Measurements from ENCODE around the gene ATP2C2. TPM values are rescaled to one million over a fixed set of nuclear protein-coding genes. Genes with fewer than 3 reads are reported as not detected.
"Not testable (repeated sequence)": the region's sequence is repeated elsewhere in the genome, so short reads cannot be mapped to it uniquely, and the experiment has no call there.

The ATP2C2 gene
- total and polyA plus RNA-seq, 4 donors = 0.49 to 4.3 TPM; not detected in 2

DNA sequence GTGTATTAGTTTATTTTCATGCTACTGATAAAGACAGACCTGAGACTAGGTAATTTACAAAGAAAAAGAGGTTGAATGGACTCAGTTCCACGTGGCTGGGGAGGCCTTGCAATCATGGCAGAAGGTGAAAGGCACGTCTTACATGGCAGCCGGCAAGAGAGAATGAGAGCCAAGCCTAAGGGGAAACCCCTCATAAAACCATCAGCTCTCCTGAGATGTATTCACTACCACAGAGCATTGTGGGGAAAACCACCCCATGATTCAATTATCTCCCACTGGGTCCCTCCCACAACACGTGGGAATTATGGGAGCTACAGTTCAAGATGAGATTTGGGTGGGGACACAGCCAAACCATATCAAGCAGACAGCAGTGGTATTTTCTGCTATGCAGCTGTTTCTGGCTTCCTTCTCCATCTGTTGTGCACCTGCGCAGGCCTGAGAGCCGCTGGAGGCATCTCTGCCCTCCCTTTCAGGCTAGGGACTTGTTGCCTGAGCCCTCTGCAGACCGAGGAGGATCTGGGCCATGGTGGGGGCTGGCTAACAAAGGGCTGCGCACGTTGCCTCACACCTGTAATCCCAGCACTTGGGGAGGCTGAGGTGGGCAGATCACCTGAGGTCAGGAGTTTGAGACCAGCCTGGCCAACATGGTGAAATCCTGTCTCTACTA is 82.8 kb downstream of the ATP2C2 start:
- WGBS, 2 donors = 86% methylated on average over 9 of the region's 9 CpGs
- H3K9me3 ChIP-seq (ENCODE audit: control insufficient read depth, low read length); H3K27me3 ChIP-seq (ENCODE audit: control insufficient read depth in 1 of 2, insufficient read depth in 2 of 2, low read length in 1 of 2); ATAC-seq (ENCODE audit: low FRiP score); H3K27ac ChIP-seq (ENCODE audit: low read depth in 1 of 2, low read length in 2 of 2); H3K4me1 ChIP-seq (ENCODE audit: control insufficient read depth in 1 of 2, insufficient read depth in 2 of 2, low read length in 2 of 2); H3K36me3 ChIP-seq (ENCODE audit: control insufficient read depth in 1 of 2, insufficient read depth in 2 of 2, low read length in 1 of 2); intact Hi-C loops (cut with DNase I); H3K4me3 ChIP-seq (ENCODE audit: low read length in 2 of 2); DNase-seq: not testable (repeated sequence)

DNA sequence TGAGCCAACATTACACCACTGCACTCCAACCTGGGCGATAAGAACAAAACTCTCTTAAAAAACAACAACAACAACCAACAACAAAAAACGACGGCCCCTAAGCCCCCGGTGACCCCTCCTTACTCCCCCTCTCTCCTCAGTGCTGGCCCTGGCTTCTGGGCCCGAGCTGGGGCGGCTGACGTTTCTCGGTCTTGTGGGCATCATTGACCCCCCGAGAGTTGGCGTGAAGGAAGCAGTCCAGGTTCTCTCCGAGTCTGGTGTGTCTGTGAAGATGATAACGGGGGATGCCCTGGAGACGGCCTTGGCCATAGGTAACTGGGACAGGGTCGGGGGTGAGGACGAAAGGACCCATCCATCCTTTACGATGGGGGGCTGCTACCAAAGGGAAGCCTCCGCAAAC is 83.4 kb downstream of the ATP2C2 start:
- Histone ChIP-seq H3K36me3 (ENCODE audit: control insufficient read depth in 1 of 2, insufficient read depth in 2 of 2, low read length in 1 of 2) (no peaks in the 10 kb centered on the region), H3K4me3 (ENCODE audit: low read length in 2 of 2) (no peak overlapping the region), H3K9me3 (ENCODE audit: control insufficient read depth, low read length) (no peaks in the 10 kb centered on the region), H3K27me3 (ENCODE audit: control insufficient read depth in 1 of 2, insufficient read depth in 2 of 2, low read length in 1 of 2) (peaks cover 0 to 3% of the 10 kb centered on the region in 2 donors), H3K27ac (ENCODE audit: low read depth in 1 of 2, low read length in 2 of 2) (no peak overlapping the region), H3K4me1 (ENCODE audit: control insufficient read depth in 1 of 2, insufficient read depth in 2 of 2, low read length in 2 of 2) (no peaks in the 10 kb centered on the region)
- WGBS, 2 donors = 76 to 79% methylated on average over 17 of the region's 17 CpGs
- DNase-seq (peak in 1 of 2 donors; percentile 26), ATAC-seq (ENCODE audit: low FRiP score) (no peak)
- intact Hi-C loops (cut with DNase I) = no loop called here

DNA sequence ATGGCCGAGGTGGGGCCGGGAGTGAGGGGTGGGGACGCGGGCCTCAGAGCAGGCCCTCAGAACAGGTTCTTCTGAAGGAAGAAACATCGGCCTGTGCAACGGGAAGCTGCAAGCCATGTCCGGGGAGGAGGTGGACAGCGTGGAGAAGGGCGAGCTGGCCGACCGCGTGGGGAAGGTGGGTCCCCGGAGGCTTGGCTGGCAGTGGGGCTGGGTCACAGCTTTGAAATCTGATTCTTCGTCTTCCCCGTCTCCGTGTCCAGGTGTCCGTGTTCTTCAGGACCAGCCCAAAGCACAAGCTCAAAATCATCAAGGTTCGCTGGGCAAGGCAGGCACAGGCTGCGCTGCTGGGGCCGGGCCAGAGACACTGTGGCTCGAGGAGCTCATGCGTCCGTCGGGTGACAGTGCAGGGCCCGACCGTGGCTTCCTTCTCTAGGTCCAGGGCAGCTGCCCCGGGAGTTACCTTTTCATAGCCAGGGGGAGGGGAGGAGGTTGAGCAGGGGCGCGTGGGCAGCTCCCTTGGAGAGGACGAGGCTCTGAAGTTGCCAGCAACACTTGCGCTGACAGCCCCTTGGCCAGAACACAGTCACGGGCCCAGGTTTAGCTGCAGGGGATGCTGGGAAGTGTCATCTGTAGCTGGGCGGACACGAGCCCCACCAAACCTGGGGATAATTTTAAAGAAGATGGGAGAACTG is 84.9 kb downstream of the ATP2C2 start:
- H3K27ac ChIP-seq (ENCODE audit: low read depth in 1 of 2, low read length in 2 of 2) = no peak overlapping the region
- no peaks in the 10 kb centered on the region for H3K9me3 ChIP-seq (ENCODE audit: control insufficient read depth, low read length)
- no peaks in the 10 kb centered on the region for H3K36me3 ChIP-seq (ENCODE audit: control insufficient read depth in 1 of 2, insufficient read depth in 2 of 2, low read length in 1 of 2)
- 68 to 71% methylated on average over 34 of the region's 34 CpGs for WGBS, 2 donors
- no peaks in the 10 kb centered on the region for H3K4me1 ChIP-seq (ENCODE audit: control insufficient read depth in 1 of 2, insufficient read depth in 2 of 2, low read length in 2 of 2)
- peaks cover 0 to 3% of the 10 kb centered on the region in 2 donors for H3K27me3 ChIP-seq (ENCODE audit: control insufficient read depth in 1 of 2, insufficient read depth in 2 of 2, low read length in 1 of 2)
- DNase-seq = peak in 1 of 2 donors; percentile 62
- intact Hi-C loops (cut with DNase I) = no loop called here
- ATAC-seq (ENCODE audit: low FRiP score) = no peak
- H3K4me3 ChIP-seq (ENCODE audit: low read length in 2 of 2) = no peak overlapping the region

DNA sequence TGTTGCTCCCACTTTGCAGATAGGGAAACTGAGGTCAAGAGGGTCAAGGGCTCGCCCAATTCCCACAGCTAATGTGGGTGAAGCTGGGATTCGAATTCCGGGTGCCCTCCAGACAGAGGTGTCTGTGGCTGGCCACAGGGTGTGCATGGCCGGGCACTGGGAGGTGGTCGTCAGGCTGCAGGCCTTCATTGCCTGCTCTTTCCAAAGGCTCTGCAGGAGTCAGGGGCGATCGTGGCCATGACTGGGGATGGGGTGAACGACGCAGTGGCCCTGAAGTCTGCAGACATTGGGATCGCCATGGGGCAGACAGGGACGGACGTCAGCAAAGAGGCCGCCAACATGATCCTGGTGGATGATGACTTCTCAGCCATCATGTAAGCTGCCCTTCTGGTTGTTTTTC is 86.3 kb downstream of the ATP2C2 start:
- intact Hi-C loops (cut with DNase I) = no loop called here
- DNase-seq (peak in 1 of 2 donors; percentile 25), ATAC-seq (ENCODE audit: low FRiP score) (no peak)
- 94 to 96% methylated on average over 13 of the region's 13 CpGs for WGBS, 2 donors
- Histone ChIP-seq H3K4me3 (ENCODE audit: low read length in 2 of 2) (no peak overlapping the region), H3K9me3 (ENCODE audit: control insufficient read depth, low read length) (no peaks in the 10 kb centered on the region), H3K27ac (ENCODE audit: low read depth in 1 of 2, low read length in 2 of 2) (no peak overlapping the region), H3K36me3 (ENCODE audit: control insufficient read depth in 1 of 2, insufficient read depth in 2 of 2, low read length in 1 of 2) (no peaks in the 10 kb centered on the region), H3K4me1 (ENCODE audit: control insufficient read depth in 1 of 2, insufficient read depth in 2 of 2, low read length in 2 of 2) (no peaks in the 10 kb centered on the region), H3K27me3 (ENCODE audit: control insufficient read depth in 1 of 2, insufficient read depth in 2 of 2, low read length in 1 of 2) (peaks cover 0 to 3% of the 10 kb centered on the region in 2 donors)

DNA sequence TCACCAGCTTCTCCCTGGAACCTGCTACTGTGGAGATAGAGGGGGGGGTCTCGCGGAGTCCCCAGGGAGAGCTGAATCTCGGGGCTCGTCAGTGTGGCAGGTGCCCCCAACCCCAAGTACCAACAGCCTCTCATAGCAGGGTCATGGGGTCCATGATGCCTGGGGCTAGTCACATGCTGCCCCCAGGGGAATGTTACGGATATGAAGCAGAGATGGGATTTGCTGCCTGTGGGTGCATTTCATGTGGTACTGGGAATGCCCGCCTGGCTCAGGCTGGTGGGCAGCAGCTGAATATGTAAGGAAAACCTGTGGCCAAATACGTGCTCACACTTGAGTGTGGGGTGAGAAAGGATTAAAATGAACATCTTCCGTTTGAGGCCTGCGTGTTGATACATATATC is 86.7 kb downstream of the ATP2C2 start:
- WGBS, 2 donors = 90 to 92% methylated on average over 9 of the region's 9 CpGs
- no peak for ATAC-seq (ENCODE audit: low FRiP score)
- Histone ChIP-seq H3K36me3 (ENCODE audit: control insufficient read depth in 1 of 2, insufficient read depth in 2 of 2, low read length in 1 of 2) (no peaks in the 10 kb centered on the region), H3K4me1 (ENCODE audit: control insufficient read depth in 1 of 2, insufficient read depth in 2 of 2, low read length in 2 of 2) (no peaks in the 10 kb centered on the region), H3K4me3 (ENCODE audit: low read length in 2 of 2) (no peak overlapping the region), H3K9me3 (ENCODE audit: control insufficient read depth, low read length) (no peaks in the 10 kb centered on the region), H3K27me3 (ENCODE audit: control insufficient read depth in 1 of 2, insufficient read depth in 2 of 2, low read length in 1 of 2) (peaks cover 0 to 3% of the 10 kb centered on the region in 2 donors), H3K27ac (ENCODE audit: low read depth in 1 of 2, low read length in 2 of 2) (no peak overlapping the region)
- intact Hi-C loops (cut with DNase I) = no loop called here
- peak in 1 of 2 donors; percentile 31 for DNase-seq

DNA sequence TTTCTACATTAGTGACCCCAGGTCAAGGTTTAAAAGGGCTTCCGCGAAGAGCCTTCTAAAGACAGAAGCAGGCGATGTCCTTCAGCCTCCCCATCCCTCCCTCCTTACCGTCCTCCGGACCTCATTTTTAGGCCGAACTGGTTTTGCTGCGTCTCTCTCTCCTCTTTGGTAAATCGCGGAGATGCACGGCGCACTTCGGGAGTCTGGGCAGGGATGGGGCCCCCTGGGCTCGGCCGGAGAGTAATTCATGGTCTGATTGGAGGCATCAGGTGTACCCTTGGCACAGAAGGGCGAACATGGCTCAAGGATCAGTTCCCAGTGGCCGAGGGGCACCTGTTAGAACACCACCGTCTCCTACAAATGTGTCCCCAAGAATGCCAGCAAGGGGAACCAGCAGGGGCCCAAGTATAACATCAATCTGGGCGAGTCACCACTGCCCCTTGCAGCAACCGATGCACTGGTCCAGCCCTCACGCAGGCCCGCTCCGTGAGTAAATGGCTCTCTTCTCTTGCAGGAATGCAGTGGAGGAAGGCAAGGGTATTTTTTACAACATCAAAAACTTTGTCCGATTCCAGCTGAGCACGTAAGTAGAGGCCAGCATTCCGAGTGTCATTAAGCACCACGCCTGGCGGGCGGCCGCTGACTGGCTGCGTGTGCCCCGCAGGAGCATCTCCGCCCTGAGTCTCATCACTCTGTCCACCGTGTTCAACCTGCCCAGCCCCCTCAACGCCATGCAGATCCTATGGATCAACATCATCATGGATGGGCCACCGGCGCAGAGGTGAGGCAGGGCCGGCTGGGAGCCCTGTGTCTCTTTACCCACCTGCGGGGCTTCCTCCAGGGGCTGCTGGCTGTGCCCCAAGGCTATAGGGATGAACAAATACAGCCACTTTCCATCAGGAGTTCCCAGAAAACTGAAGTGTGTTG is 90.5 kb downstream of the ATP2C2 start:
- Histone ChIP-seq H3K36me3 (ENCODE audit: control insufficient read depth in 1 of 2, insufficient read depth in 2 of 2, low read length in 1 of 2) (no peaks in the 10 kb centered on the region), H3K4me3 (ENCODE audit: low read length in 2 of 2) (no peak overlapping the region), H3K27ac (ENCODE audit: low read depth in 1 of 2, low read length in 2 of 2) (no peak overlapping the region), H3K4me1 (ENCODE audit: control insufficient read depth in 1 of 2, insufficient read depth in 2 of 2, low read length in 2 of 2) (no peaks in the 10 kb centered on the region), H3K27me3 (ENCODE audit: control insufficient read depth in 1 of 2, insufficient read depth in 2 of 2, low read length in 1 of 2) (no peaks in the 10 kb centered on the region), H3K9me3 (ENCODE audit: control insufficient read depth, low read length) (no peaks in the 10 kb centered on the region)
- DNase-seq (peak in 1 of 2 donors; percentile 57), ATAC-seq (ENCODE audit: low FRiP score) (no peak)
- intact Hi-C loops (cut with DNase I) = no loop called here
- 91 to 92% methylated on average over 38 of the region's 38 CpGs for WGBS, 2 donors

DNA sequence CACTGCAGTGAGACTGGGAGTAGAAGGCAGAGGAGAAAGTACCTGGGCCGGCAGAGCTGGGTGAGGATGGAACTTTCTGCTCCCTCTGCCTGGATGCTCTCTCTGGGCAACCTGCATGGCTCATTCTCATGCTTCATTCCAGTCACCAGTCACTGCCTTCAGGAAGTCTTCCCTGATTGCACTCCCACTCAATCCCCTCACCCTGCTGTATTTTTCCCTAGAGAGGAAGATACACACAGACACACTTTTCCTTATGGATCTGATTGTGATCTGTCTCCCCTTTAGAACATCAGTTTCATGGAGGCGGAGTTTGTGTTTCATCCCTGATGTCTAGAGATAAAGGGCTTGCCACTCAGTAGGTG is 91.2 kb downstream of the ATP2C2 start:
- Histone ChIP-seq H3K9me3 (ENCODE audit: control insufficient read depth, low read length) (no peaks in the 10 kb centered on the region), H3K27ac (ENCODE audit: low read depth in 1 of 2, low read length in 2 of 2) (no peak overlapping the region), H3K36me3 (ENCODE audit: control insufficient read depth in 1 of 2, insufficient read depth in 2 of 2, low read length in 1 of 2) (no peaks in the 10 kb centered on the region), H3K4me1 (ENCODE audit: control insufficient read depth in 1 of 2, insufficient read depth in 2 of 2, low read length in 2 of 2) (no peaks in the 10 kb centered on the region), H3K27me3 (ENCODE audit: control insufficient read depth in 1 of 2, insufficient read depth in 2 of 2, low read length in 1 of 2) (no peaks in the 10 kb centered on the region), H3K4me3 (ENCODE audit: low read length in 2 of 2) (no peak overlapping the region)
- DNase-seq (no peak), ATAC-seq (ENCODE audit: low FRiP score) (no peak)
- intact Hi-C loops (cut with DNase I) = no loop called here
- 83 to 95% methylated on average over 2 of the region's 2 CpGs for whole genome bisulfite sequencing, 2 donors

DNA sequence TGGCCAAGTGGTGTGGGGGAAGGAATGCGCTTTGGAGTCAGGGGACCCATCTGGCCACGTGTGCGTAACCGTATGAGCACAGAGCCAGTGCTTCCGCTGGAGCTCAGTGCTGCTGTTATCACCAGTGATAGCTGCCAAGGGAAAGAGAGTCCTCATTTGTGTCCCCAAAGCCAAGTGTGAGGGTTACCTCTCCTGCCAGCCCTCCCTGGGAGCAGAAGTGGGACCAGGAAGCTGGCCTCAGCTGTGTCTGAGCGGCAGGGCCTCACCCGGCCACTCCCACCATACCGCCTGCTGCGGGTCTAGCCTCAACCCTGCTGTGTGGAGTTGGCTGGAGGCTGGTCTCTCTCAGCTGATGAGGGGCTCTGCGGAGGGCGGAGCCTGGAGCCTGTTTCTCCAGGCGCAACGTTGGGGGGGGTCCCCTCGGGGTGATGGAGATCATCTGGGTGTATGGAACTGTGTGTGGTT is 91.6 kb downstream of the ATP2C2 start:
- no peak overlapping the region for H3K27ac ChIP-seq (ENCODE audit: low read depth in 1 of 2, low read length in 2 of 2)
- 61 to 76% methylated on average over 14 of the region's 14 CpGs for WGBS, 2 donors
- no peaks in the 10 kb centered on the region for H3K36me3 ChIP-seq (ENCODE audit: control insufficient read depth in 1 of 2, insufficient read depth in 2 of 2, low read length in 1 of 2)
- intact Hi-C loops (cut with DNase I) = no loop called here
- no peak overlapping the region for H3K4me3 ChIP-seq (ENCODE audit: low read length in 2 of 2)
- ATAC-seq (ENCODE audit: low FRiP score) (peak; percentile 19), DNase-seq (peak in 1 of 2 donors; percentile 55)
- no peaks in the 10 kb centered on the region for H3K4me1 ChIP-seq (ENCODE audit: control insufficient read depth in 1 of 2, insufficient read depth in 2 of 2, low read length in 2 of 2)
- H3K9me3 ChIP-seq (ENCODE audit: control insufficient read depth, low read length) = no peaks in the 10 kb centered on the region
- H3K27me3 ChIP-seq (ENCODE audit: control insufficient read depth in 1 of 2, insufficient read depth in 2 of 2, low read length in 1 of 2) = no peaks in the 10 kb centered on the region

Data from aorta (tissue), 5 donors.